Heart left ventricle (tissue), 16 donors: Measurements from ENCODE around the gene ELL. TPM values are rescaled to one million over a fixed set of nuclear protein-coding genes. Genes with fewer than 3 reads are reported as not detected.
"Not testable (repeated sequence)": the region's sequence is repeated elsewhere in the genome, so short reads cannot be mapped to it uniquely, and the experiment has no call there.

Experiments used
- ATAC-seq, 4 donors: fragments of 200-7000 bp; cut with Tn5 transposase; one replicate each; pipeline ENCODE4 v1.9.1; 2020 to 2022; ENCODE audit warnings: moderate library complexity in 4 of 4, mild to moderate bottlenecking in 3 of 4, moderate number of reproducible peaks in 1 of 4
- DNase-seq, 5 donors: peaks; one replicate each; pipeline ENCODE4 v3.0.0-alpha.2; 2020
- H3K27ac ChIP-seq, 12 donors: fragments of 200-600 bp; sonication (generic) in 4 of 12; one replicate each; pipeline versions ENCODE4 v1.5.0 to v1.8.0; 2016 to 2022; ENCODE audit warnings: mild to moderate bottlenecking in 2 of 12
- H3K27me3 ChIP-seq, 9 donors: fragments of 200-600 bp; sonication (generic) in 2 of 9; one replicate each; pipeline versions ENCODE4 v1.5.1 to v1.8.0; 2016 to 2022; ENCODE audit warnings: mild to moderate bottlenecking in 3 of 9
- H3K36me3 ChIP-seq, 9 donors: fragments of 200-600 bp; sonication (generic) in 2 of 9; one replicate each; pipeline versions ENCODE4 v1.5.0 to v1.8.0; 2018 to 2022; ENCODE audit warnings: mild to moderate bottlenecking in 2 of 9
- H3K4me1 ChIP-seq, 12 donors: fragments of 200-600 bp; sonication (generic) in 4 of 12; one replicate each; pipeline versions ENCODE4 v1.5.0 to v1.8.0; 2016 to 2022; ENCODE audit warnings: mild to moderate bottlenecking in 3 of 12
- H3K4me3 ChIP-seq, 12 donors: fragments of 200-600 bp; sonication (generic) in 4 of 12; one replicate each; pipeline versions ENCODE4 v1.5.0 to v1.8.0; 2017 to 2022; ENCODE audit warnings: mild to moderate bottlenecking in 9 of 12, moderate library complexity in 4 of 12
- H3K9me3 ChIP-seq, 12 donors: fragments of 200-600 bp; sonication (generic) in 4 of 12; one replicate each; pipeline versions ENCODE4 v1.5.0 to v1.8.0; 2016 to 2022; ENCODE audit warnings: mild to moderate bottlenecking in 1 of 12
- POLR2A ChIP-seq, 2 donors: fragments of 450-650 bp; IDR thresholded peaks; one replicate each; pipeline ENCODE4 v1.6.1; 2017; ENCODE audit warnings: antibody characterized with exemption in 2 of 2, mild to moderate bottlenecking in 2 of 2, moderate library complexity in 2 of 2
- WGBS, 4 donors: extraction: QIAGEN DNeasy Blood & Tissue Kit in 2 of 4; methylation state at CpG; one replicate each; pipeline versions ENCODE4 v1.1.5 to v1.1.7; 2013 to 2018; 5-methylcytosine and 5-hydroxymethylcytosine counted together
- intact Hi-C, 10 donors: fragments of 100-400 bp; cut with DNase I; formaldehyde crosslinking; loops; one replicate each; pipeline versions ENCODE4 v1.11.1 to v1.14.2; 2022
- polyA plus RNA-seq, 2 donors: library from polyadenylated mRNA; stranded (reverse); fragments of 200-250 nt; gene quantifications; one replicate each; pipeline ENCODE4 v1.2.3, GENCODE V29; 2013
- total RNA-seq, 9 donors: library from RNA; depleted of rRNA in 2 of 9; stranded (reverse); fragments of >200 nt in 2 of 9; fragmentation: NEBNext Ultra II Directional in 3 of 9; extraction: Animal tissue kit (Norgen Biotek cat#: 25700) in 3 of 9; gene quantifications; one replicate each; pipeline versions ENCODE4 v1.1.0 to v1.2.4, GENCODE V29; 2016 to 2023
- TF ChIP-seq, protein P1 (sequence below), 12 donors: fragments of 200-600 bp; sonication (generic) in 4 of 12; IDR thresholded peaks; one replicate each; pipeline versions ENCODE4 v1.5.0 to v1.8.0; 2018 to 2022; ENCODE audit warnings: antibody characterized with exemption in 12 of 12, mild to moderate bottlenecking in 5 of 12
- donor health status: ischemic (EF 13 %, LVEDD 7.1; RV severe dilation, severe dysfunction).
- donor health status: healthy with polysubstance abuse.
- donor health status: DM: no; HTN: yes; CAD: no.
- donor health status: DM: no; HTN: no; CAD: no.
- donor health status: ischemic (EF 25% LVEDD 6.9; RV normal size, moderate dysfunction).
- donor health status: ischemic (EF 25% LVEDD 5.7; RV mildly dilated, moderate dysfunction).
- donor health status: healthy.
- donor health status: DM: yes; HTN: yes; CAD: no.
- donor health status: ischemic (EF 35%, LVEDD 5.7; RV mildly dilated, moderate dysfunction).
- donor health status: nonischemic (EF 11% LVEDD 7.7; RV severe dilation, severe dysfunction).
- donor health status: DM: yes; HTN: yes; CAD: no.
- donor health status: PGD.
- donor health status: ischemic (EF 29% LVEDD 5.4; RV normal size, mild dysfunction).
- donor health status: nonischemic (EF 23%, LVEDD 6.1; RV moderate dilation, normal function).

ELL gene
- total and polyA plus RNA-seq, 11 donors = 5.9 to 17.8 (median 7.3) TPM

DNA sequence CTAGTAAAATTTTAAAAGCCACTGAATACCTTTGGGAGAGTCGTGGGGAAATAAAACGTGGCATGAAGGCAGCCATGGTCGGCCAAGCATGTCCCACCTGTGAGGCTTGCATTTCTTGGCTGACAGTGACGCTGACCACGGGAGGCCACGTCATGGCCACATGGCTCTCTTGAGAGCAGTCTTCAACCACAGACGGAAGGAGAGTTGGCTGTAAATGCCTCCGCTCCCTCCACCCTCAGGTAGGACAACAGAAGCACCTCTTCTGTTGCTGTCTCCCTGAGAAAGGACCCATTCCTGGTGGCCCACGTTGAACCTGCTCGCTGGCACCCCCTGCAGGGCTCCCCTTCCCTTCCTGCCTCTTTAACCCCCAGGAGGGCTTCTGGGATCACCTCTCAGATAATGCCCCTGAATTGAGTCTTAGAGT, 113.8 kb downstream of the ELL start:
- TF ChIP-seq, protein P1, sequence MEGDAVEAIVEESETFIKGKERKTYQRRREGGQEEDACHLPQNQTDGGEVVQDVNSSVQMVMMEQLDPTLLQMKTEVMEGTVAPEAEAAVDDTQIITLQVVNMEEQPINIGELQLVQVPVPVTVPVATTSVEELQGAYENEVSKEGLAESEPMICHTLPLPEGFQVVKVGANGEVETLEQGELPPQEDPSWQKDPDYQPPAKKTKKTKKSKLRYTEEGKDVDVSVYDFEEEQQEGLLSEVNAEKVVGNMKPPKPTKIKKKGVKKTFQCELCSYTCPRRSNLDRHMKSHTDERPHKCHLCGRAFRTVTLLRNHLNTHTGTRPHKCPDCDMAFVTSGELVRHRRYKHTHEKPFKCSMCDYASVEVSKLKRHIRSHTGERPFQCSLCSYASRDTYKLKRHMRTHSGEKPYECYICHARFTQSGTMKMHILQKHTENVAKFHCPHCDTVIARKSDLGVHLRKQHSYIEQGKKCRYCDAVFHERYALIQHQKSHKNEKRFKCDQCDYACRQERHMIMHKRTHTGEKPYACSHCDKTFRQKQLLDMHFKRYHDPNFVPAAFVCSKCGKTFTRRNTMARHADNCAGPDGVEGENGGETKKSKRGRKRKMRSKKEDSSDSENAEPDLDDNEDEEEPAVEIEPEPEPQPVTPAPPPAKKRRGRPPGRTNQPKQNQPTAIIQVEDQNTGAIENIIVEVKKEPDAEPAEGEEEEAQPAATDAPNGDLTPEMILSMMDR (IDR thresholded peaks at IDR 0.05) = peak; percentile 16 to 51 (median 40)
- no peak for TF ChIP-seq POLR2A (IDR thresholded peaks at IDR 0.05)
- DNase-seq (peak in 2 of 5 donors; percentile 41 to 44), ATAC-seq (peak in 2 of 4 donors; percentile 22 to 30)
- Histone ChIP-seq H3K4me3 (no peak overlapping the region), H3K9me3 (no peaks in the 10 kb centered on the region), H3K27me3 (no peaks in the 10 kb centered on the region), H3K4me1 (peaks cover 0 to 4% (median 0%) of the 10 kb centered on the region in 12 donors), H3K36me3 (no peaks in the 10 kb centered on the region), H3K27ac (no peak overlapping the region)
- 54 to 59% (median 56%) methylated on average over 9 to 10 of the region's 10 CpGs for WGBS, 4 donors
- intact Hi-C loops = loop anchor here in 2 of 10 donors (2.0 to 10.0 kb wide), 2 partner anchors 59 to 153 kb away; a partner anchor contains a TSS

DNA sequence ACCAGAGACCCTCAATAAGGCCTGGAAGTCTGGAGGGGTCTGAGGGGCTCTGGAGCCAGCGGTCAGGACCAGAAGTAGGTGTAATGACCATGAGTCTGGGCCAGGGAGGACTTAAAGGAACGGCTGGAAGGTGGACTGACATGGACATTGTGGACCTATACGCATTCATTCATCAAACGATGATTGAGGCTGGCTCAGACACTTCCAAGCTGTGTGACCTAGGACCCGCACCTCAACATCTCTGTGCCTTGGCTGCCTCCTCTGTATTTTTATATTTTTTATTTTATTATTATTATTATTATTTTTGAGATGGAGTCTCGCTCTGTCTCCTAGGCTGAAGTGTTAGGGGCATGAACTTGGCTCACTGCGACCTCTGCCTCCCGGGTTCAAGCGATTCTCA, 115.1 kb downstream of the ELL start:
- Histone ChIP-seq H3K36me3 (no peaks in the 10 kb centered on the region), H3K27me3 (no peaks in the 10 kb centered on the region), H3K4me1 (peaks cover 0 to 9% (median 0%) of the 10 kb centered on the region in 12 donors), H3K9me3 (no peaks in the 10 kb centered on the region), H3K27ac (no peak overlapping the region), H3K4me3 (no peak overlapping the region)
- intact Hi-C loops = loop anchor here in 1 of 10 donors (10.0 kb wide), 1 partner anchor 152 kb away; a partner anchor contains a TSS
- TF ChIP-seq POLR2A (IDR thresholded peaks at IDR 0.05) = no peak
- no peak for ATAC-seq
- no peak for DNase-seq
- 90 to 94% (median 92%) methylated on average over 9 of the region's 9 CpGs for WGBS, 4 donors

DNA sequence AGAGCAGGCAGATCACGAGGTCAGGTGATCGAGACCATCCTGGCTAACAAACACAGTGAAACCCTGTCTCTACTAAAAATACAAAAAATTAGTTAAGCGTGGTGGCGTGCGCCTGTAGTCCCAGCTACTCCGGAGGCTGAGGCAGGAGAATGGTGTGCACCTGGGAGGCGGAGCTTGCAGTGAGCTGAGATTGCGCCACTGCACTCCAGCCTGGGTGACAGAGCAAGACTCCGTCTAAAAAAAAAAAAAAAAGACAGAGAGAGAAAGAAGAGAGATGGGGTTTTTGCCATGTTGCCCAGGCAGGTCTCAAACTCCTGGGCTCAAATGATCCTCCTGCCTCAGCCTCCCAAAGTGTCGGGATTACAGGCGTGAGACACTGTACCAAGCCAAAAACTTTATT, 116.1 kb downstream of the ELL start:
- H3K4me3 ChIP-seq, ATAC-seq, H3K27me3 ChIP-seq, H3K36me3 ChIP-seq, DNase-seq, H3K9me3 ChIP-seq, H3K27ac ChIP-seq: not testable (repeated sequence)
- H3K4me1 ChIP-seq = peaks cover 0 to 15% (median 0%) of the 10 kb centered on the region in 12 donors
- intact Hi-C loops = loop anchor here in 1 of 10 donors (10.0 kb wide), 1 partner anchor 151 kb away; a partner anchor contains a TSS
- WGBS, 4 donors = 92 to 94% (median 93%) methylated on average over 11 of the region's 11 CpGs

DNA sequence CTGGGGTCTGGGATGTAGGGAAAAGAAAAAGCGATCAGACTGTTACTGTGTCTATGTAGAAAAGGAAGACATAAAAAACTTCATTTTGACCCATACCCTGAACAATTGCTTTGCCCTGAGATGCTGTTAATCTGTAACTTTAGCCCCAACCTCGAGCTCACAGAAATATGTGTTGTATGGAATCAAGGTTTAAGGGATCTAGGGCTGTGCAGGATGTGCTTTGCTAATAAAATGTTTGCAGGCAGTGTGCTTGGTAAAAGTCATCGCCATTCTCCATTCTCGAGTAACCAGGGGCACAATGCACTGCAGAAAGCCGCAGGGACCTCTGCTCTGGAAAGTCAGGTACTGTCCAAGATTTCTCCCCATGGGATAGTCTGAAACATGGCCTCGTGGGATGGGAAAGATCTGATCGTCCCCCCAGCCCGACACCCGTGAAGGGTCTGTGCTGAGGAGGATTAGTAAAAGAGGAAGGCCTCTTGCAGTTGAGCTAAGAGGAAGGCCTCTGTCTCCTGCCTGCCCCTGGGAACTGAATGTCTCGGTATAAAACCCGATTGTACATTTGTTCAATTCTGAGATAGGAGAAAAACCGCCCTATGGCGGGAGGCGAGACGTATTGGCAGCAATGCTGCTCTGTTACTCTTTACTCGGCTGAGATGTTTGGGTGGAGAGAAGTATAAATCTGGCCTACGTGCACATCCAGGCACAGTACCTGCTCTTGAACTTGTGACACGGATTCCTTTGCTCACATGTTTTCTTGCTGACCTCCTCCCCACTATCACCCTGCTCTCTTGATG, 119.2 kb downstream of the ELL start:
- not testable (repeated sequence) for H3K36me3 ChIP-seq, DNase-seq, ATAC-seq, H3K9me3 ChIP-seq, H3K27me3 ChIP-seq, H3K4me3 ChIP-seq
- intact Hi-C loops = loop anchor here in 2 of 10 donors (5.0 to 10.0 kb wide), 2 partner anchors 140 to 148 kb away; a partner anchor contains a TSS
- peaks cover 0 to 46% (median 0%) of the 10 kb centered on the region in 12 donors for H3K4me1 ChIP-seq
- H3K27ac ChIP-seq = peak overlapping the region in 1 of 12 donors; percentile 74
- WGBS, 4 donors = 78 to 86% (median 78%) methylated on average over 17 to 18 of the region's 18 CpGs

DNA sequence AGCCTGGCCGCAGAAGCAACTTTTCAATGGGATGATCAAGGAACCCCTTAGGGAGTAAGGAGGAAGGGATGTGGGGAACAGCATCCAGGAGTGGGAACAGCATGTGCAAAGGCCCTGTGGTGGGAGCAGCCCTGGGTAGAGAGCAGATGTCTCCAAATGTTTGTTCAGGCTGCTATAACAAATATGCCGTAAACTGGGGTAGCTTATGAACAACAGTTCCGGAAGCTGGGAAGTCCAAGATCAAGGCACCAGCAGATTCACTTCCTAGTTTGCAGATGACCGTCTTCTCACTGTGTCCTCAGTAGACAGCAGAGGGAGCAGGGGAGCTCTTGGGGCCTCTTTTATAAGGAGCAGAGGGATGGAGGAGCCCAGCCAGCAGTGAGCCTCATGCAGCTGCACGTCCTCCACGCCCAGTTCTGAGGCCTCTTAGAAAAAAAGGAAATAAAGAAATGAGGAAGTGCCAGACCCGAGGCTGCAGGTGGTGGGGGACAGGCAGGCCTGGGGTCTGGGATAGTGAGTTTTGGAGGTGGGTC, 120.2 kb downstream of the ELL start:
- peak in 3 of 5 donors; percentile 65 to 84 (median 72) for DNase-seq
- Histone ChIP-seq H3K9me3 (no peaks in the 10 kb centered on the region), H3K27ac (peak overlapping the region in 1 of 12 donors; percentile 74), H3K4me3 (no peak overlapping the region), H3K4me1 (peaks cover 0 to 53% (median 0%) of the 10 kb centered on the region in 12 donors), H3K27me3 (peaks cover 0 to 18% (median 0%) of the 10 kb centered on the region in 9 donors), H3K36me3 (no peaks in the 10 kb centered on the region)
- WGBS, 4 donors = 45 to 63% (median 51%) methylated on average over 7 of the region's 7 CpGs
- no peak for TF ChIP-seq POLR2A (IDR thresholded peaks at IDR 0.05)
- TF ChIP-seq, protein P1 (IDR thresholded peaks at IDR 0.05) = peak in 9 of 12 donors; percentile 11 to 41 (median 23)
- intact Hi-C loops = loop anchor here in 2 of 10 donors (5.0 to 10.0 kb wide), 2 partner anchors 139 to 147 kb away; a partner anchor contains a TSS
- peak; percentile 81 to 90 (median 82) for ATAC-seq
